ENCODE results near the gene UGT3A2.

Gene UGT3A2

DNA sequence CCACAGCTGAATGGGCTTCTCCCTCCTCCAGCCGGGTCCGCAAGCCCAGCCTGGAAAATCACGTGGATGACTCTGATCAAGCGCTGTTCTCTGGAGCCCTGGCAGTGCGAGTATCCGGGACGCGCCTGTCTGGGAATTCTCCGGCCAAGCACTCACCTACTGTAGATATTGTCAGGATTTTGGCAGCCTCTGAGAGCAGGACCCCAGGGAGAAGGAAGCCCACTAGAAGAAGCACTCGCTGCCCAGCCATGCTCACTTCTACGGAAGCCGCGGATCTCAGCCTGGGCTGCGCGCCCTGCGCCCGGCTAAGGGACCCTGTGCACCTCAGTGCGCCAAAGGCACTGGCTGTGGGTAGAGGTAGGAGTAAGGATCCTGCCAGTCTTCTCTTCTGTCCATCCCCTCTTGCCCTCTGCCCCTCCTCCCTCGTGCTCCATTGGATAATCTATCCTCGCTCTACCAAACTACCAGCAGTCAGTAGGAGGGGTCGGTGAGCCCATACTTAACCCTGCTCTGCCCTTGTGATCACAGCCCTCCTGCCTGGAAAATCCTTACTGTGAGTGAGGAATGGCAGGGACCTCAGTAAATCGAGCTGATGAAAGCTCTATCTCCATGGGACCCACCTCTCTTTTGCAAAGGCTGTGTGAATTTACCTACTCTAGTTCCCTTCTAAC, at the start of gene UGT3A2:
UGT3A2 (minus strand) TSS at position 343 of the 671 bp plus-strand sequence; CDS start at position 250, 93 bp downstream.
- DNase-seq: no peak

DNA sequence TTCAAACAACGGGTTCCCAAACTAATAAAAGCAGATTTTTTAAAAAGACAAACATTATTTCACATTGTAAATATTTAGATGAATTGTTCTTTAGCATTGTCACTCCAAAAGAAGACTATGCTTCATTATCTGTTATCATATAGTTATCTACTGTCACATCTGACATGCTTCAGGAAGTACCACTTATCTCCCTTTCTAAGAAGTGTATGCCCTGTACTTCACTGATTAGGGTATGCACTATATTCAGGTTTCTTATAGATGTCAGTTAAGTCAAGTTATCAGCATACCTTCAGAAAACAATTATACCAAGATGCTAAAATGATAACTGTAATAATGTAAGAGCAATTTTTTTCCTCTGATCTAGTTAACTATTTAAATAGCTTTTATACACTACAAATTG, 44.6 kb upstream of the UGT3A2 start:
- no peak for DNase-seq

DNA sequence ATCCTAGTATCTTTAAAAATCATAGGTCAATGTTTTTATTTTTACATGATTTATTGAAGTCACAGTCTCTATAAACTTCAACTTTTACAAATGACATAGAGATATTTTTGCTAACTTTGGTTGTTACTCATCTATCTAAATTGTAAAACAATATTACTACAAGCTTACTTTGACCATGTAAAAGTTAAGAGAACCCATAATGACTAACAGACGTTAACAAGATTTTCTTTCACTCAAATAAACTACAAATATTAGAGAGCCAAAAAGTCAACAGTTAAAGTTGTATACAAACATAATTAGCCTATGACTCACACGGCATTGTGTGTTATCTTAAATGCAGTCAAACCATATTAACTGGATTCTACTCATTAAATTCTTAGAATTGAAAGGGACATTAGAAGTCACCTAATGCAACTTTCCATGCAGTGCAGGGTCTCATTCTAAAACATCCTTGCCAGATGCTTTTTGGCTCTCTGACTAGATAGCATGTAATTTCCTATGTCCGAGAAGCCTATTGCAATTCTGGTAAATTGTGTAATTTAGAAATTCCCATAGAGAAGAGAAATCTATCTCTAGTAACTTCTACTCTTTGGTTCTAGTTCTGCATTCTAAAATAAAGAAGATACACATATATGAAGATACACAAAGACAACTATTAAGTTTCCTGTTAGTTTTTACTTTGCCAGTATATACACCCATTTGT, 42.2 kb upstream of the UGT3A2 start:
- no peak for DNase-seq

DNA sequence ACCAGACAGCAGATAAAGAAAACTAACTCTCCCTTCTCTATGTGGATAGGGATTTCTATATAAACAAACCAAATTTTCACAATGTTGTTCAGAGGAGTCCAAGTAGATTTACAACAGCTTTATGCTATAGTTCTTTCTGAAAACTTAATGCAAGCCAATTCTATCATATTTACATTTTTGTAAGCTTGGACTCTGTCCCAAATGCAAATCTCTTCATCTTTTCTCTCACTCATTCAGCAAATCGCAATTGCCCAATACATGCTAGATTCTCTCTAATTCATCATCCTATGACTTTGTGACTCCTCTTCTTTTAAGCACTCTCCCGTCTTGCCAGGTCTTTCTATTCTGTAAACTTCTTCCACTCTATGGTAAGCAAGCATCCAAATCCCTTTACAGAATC, 39.1 kb upstream of the UGT3A2 start:
- DNase-seq: no peak

DNA sequence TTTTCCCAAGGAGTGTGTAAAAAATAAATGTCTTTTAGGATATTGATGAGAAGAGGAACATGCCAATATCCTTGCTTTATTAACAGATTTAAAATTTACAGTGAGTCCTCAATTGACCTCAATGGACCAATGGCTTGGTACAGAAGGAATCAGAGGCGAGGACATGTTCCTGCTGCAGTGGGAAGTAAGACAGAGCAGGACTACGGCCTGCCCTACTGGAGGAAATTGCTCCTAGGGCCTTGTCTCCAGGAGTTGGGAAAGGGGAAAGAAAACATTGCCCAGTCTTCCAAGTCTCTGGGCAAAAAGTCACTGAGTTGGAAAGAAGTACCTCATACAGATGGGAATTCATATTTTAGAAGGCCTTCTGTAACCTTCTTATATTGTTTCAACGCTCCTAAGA, 33.1 kb upstream of the UGT3A2 start:
- no peak for DNase-seq

- DNase-seq: no peak
Observed at GRCh38 chr5:36096486-36096885, 29.8 kb upstream of the UGT3A2 start.

- DNase-seq: no peak
Observed at GRCh38 chr5:36089989-36090388, 23.3 kb upstream of the UGT3A2 start.

DNA sequence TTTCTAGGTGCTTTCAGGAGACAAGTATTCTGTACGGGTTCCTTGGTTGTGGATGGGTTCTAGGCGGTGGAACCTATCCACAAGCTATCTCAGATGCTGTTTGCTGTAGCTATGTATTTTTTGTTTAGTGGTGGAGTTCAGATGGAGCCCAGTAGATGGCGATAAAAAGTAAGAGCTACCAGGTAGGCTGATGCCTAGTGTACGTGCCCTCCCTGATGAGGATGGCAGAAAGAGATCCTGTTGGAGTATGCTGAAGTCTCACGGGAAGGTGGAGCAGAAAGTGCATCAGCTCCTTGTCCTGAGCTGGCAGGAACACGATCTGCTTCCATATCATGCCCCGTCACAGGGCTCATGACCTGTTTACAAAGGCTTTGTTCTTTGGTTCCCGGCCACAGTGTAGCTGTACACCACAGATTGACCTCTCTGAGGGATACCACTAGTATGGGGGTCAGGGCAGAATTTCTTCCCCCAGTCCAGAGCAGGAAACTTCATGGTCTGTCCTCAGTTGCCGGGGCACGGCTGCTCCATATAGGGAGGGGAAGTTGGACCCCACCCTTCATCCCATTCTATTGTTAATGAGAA, 12.6 kb upstream of the UGT3A2 start:
- DNase-seq: no peak

DNA sequence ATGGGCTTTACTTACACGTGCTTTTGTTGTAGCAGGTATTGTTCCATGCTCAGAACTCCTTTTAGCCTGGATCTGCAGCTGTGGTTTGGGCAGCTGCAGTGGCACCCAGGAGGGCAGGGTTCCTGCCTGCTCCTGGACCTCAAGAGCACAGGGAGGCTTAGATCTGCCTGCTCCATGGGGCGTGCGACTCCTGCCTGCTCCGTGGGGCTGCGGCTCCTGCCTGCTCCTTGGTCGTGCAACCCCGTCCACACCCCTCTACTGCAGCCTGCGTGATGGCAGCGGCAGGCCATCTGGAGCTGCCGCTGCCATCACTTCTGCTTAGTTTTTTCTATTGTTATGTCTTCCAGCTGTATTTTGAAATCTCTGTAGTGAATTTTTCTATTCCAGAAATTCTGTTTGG, 11.7 kb upstream of the UGT3A2 start:
- DNase-seq: no peak

DNA sequence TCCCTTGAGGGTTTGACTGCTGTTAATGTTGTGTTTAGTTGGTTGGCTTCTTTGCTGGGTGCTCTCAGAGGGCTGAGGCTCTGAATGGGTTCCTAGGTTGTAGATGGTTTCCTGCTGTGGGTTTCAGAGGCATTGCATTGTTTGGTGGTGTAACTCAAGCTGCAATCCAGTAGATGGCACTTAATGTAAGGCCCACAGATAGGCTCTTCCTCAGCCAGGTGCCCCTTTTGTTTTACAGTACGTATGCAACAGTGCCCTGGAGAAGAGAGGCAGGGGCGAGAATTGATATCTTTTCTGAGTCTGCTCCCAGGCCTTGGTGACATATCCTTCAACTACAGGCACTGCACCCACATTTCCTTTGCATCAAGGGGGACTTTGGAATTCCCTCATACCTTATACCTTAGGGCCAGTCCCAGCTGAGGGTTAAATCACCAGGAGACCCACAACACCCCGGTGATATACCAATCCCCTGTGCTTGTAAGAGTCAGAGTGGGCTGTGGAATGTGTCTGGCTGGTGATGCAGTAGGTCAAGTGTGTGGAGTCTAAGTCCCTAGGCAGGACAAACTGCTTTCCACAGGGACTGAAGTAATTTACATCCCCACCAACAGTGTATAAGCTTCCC, 7.0 kb upstream of the UGT3A2 start:
- no peak for DNase-seq

GRCh38 chr5:36070687-36071571, 4.2 kb upstream of the UGT3A2 start:
- DNase-seq: no peak

- no peak for DNase-seq
Observed at GRCh38 chr5:36068751-36069281, 2.1 kb upstream of the UGT3A2 start.

- DNase-seq: no peak
Observed at GRCh38 chr5:36066001-36066539, 612 bp downstream of the UGT3A2 start.

- no peak for DNase-seq
Observed at GRCh38 chr5:36060420-36060887, 6.2 kb downstream of the UGT3A2 start.

DNA sequence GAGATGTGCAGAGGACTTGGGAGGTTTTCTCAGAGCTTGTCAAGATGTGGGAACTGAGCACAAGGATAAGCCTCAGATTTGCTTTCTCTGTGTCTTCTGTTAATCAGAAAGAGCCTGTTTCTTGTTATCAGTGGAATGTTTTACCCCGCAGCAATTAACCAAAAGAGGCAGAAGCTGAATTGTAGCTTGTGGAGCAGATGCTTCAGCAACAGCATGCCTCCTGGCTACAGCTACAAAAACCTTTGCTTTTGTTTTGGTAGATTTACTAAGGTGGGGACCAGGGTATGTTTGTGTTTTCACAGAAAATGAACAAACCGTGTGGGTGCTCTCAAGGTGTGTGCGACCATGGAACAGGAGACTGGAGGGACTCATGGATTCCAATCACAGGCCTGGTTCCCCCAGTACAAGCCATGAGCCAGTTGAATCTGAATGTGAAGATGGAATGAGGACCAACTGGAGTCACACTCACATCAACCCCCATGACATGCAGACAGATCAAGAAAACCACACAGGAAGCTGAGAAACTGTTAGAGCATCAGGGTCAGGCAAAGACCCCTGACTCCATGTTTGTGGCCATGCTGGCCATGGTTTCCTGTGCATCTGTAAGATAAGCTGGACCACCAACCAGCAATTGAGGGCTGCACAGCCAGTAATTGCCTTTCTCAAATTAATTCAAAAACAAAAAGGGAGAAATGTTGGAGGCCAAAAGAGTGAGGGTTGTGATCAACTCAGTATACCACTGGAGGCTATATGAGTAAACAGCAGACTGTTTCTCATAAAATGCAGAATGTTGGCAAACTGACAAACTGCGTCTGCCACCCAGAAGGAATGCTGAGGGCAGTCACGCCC, 6.9 kb downstream of the UGT3A2 start:
- no peak for DNase-seq

DNA sequence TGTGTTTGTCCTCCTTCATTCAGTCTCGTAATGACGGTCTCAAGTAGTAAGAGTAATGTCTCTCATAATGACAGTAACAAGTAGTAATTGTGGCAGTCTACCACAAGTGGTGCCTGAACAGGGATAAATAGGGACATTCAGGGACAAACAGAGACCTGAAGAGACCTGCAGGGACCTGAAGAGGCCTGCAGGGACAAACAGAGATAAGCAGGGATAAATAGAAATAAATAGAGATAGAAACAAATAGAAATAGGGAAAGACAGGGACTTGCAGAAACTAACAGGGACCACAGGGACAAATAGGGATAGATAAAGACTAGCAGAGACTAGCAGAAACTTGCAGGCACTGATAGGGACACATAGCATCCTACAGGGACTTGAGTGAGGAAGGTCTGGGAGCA, 7.9 kb downstream of the UGT3A2 start:
- DNase-seq: no peak

DNA sequence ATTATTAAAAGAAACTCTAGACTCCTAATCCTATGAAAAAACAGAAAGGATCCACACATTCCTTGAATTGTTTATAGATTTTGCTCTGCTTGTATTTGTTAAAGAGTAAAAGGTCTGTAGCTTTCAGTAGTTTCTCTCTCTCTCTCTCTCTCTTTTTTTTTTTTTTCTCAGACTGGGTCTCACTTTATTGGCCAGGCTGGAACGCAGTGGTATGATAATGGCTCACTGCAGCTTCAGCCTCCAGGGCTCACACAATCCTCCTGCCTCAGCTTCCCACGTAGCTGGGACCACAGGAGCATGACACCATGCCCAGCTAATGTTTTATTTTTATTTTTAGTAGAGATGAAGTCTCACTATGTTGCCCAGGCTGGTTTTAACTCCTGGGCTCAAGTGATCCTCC, 9.3 kb downstream of the UGT3A2 start:
- DNase-seq: no peak

DNA sequence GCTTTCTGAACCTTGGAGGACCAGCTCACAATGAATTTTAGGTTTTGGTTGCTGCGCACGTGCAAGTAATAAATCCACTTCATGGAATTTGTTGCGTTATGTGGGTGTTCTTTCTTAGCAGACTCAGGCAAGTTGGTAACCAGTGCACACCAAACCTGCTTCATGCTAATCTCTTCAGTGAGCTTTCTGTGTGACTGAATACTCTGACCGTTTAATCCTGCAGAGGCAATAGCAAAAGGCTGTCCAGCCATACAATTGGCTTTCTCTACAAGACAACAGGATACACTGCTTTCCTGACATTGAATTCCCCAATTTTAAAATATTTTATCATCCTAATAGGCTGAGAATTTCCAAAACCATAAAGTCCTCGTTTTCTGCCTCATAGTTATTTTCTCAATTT, 10.3 kb downstream of the UGT3A2 start:
- no peak for DNase-seq

- DNase-seq: no peak
Observed at GRCh38 chr5:36055984-36056383, 10.7 kb downstream of the UGT3A2 start.

DNA sequence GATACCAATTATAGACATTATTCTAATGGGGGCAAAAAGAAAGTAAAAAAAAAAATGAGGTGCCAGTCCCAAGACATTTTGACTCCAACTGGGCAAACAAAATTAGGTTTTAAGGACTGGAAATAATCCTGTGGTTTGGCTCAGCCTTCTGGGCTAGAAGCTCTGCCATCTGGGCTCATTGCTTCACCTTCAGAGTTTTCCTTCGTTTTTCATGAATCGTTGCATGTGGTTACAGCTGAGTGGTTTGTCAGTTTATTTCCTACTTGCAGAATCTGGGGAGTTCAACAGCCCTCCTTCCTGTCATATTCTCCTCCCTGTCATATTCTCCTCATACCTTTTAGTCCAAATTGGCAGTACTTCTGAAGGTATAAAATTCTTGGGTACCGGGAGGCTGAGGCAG, 12.0 kb downstream of the UGT3A2 start:
- no peak for DNase-seq

- no peak for DNase-seq
Observed at GRCh38 chr5:36052538-36052937, 14.1 kb downstream of the UGT3A2 start.
